GM10248 (cell line): Measurements from ENCODE around the gene OR10P1.

Source experiments
- CTCF ChIA-PET: fragments of 300-600 bp; sonication (Branson Sonifier 250); formaldehyde crosslinking; extraction: SDS; loops from one replicate; lab custom pipeline; 2021; ENCODE audit warnings: antibody characterized with exemption; lab: Yijun Ruan, JAX
- POLR2A ChIA-PET: fragments of 350-650 bp; sonication (Branson Sonifier 250); formaldehyde crosslinking; extraction: SDS; loops from one replicate; lab custom pipeline; 2020; ENCODE audit warnings: antibody characterized with exemption; lab: Yijun Ruan, JAX
- DNase-seq: peaks from one replicate; pipeline ENCODE4 v3.0.0; 2012; ENCODE audit errors: extremely low spot score
- TF ChIP-seq, protein P1 (sequence below): IDR thresholded peaks from 2 replicates; pipeline ENCODE4 v1.5.1; 2012; ENCODE audit warnings: mild to moderate bottlenecking, low read depth; ENCODE audit errors: extremely low read depth, missing control alignments, control extremely low read depth

Gene OR10P1

DNA sequence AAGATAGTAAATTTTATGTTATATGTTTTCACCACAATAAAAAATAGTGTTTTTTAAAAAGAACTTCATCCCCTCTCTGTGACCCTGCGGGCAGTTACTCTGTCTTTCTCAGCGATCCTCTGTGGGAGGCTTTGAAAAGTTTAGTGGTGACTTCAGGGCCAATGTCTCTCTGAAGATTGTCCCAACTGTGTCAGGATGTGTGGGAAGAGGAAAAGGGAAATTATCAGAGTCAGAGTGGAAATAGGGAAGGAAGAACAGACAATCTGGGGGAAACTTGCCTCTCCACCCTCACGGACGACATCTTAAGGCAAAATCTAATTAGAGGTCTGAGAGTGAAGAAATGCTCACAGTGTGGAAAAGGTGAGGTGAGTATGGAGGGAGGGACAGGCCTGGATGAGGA lies 3.5 kb upstream of the OR10P1 start:
- ChIA-PET CTCF (interaction anchor here (1.0 to 3.9 kb wide), 3 partner anchors 14 to 23 kb away, joined by 3 to 25 read pairs (median 10); no protein-coding TSS in a partner anchor), POLR2A (no interaction called here)
- TF ChIP-seq, protein P1, sequence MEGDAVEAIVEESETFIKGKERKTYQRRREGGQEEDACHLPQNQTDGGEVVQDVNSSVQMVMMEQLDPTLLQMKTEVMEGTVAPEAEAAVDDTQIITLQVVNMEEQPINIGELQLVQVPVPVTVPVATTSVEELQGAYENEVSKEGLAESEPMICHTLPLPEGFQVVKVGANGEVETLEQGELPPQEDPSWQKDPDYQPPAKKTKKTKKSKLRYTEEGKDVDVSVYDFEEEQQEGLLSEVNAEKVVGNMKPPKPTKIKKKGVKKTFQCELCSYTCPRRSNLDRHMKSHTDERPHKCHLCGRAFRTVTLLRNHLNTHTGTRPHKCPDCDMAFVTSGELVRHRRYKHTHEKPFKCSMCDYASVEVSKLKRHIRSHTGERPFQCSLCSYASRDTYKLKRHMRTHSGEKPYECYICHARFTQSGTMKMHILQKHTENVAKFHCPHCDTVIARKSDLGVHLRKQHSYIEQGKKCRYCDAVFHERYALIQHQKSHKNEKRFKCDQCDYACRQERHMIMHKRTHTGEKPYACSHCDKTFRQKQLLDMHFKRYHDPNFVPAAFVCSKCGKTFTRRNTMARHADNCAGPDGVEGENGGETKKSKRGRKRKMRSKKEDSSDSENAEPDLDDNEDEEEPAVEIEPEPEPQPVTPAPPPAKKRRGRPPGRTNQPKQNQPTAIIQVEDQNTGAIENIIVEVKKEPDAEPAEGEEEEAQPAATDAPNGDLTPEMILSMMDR: no peak
- DNase-seq: no peak

- ChIA-PET CTCF (interaction anchor here (0.8 to 2.9 kb wide), 3 partner anchors 9 to 17 kb away, joined by 4 to 12 read pairs (median 8); no protein-coding TSS in a partner anchor), POLR2A (no interaction called here)
- TF ChIP-seq, protein P1: no peak
- DNase-seq: no peak
Measured at GRCh38 chr12:55636116-55636655, 506 bp upstream of the OR10P1 start.

- no peak for DNase-seq
- ChIA-PET POLR2A (no interaction called here), CTCF (interaction anchor here (1.0 to 2.9 kb wide), 2 partner anchors 18 kb away, joined by 3 to 12 read pairs; no protein-coding TSS in a partner anchor)
- TF ChIP-seq, protein P1: no peak
Measured at GRCh38 chr12:55637467-55637866, 775 bp downstream of the OR10P1 start.

- TF ChIP-seq, protein P1: no peak
- no peak for DNase-seq
- ChIA-PET POLR2A (no interaction called here), CTCF (interaction anchor here (1.0 to 1.7 kb wide), 4 partner anchors 12 to 70 kb away, joined by 3 to 10 read pairs (median 4); no protein-coding TSS in a partner anchor)
Measured at GRCh38 chr12:55641595-55641994, 4.9 kb downstream of the OR10P1 start.

GRCh38 chr12:55642267-55642666 lies 5.6 kb downstream of the OR10P1 start:
- CTCF ChIA-PET: interaction anchor here (1.0 to 1.7 kb wide), 4 partner anchors 12 to 70 kb away, joined by 3 to 10 read pairs (median 4); no protein-coding TSS in a partner anchor
- POLR2A ChIA-PET: no interaction called here
- DNase-seq: peak; percentile 24
- TF ChIP-seq, protein P1: no peak

DNA sequence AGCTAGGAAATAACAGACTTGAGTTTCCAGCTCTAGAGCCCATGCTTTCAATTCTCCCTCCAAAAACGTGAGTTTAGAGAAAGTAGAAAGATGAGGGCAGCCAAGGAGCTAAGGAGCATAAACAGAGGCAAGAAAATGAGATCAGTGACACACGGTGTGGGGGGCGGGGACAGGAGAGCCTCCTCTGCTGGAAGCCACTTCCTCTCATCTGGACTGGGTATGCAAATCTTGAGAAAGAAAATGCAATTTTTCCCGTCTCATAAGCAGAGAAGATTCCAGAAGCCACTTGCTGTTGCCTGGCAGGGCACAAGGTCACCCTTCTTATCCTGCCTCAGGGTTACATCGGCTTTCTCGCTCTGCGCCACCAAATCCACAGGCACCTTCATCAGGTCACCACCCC lies 6.0 kb downstream of the OR10P1 start:
- ChIA-PET CTCF (interaction anchor here (1.0 to 1.7 kb wide), 4 partner anchors 13 to 69 kb away, joined by 3 to 10 read pairs (median 4); no protein-coding TSS in a partner anchor), POLR2A (no interaction called here)
- no peak for DNase-seq
- TF ChIP-seq, protein P1: no peak
